HG03175 (cell line): Measurements from ENCODE around the gene NOSTRIN.

Source experiments
- ATAC-seq: cut with Tn5 transposase; IDR thresholded peaks from one replicate; pipeline ENCODE4 v1.9.1; 2021; ENCODE audit warnings: mild to moderate bottlenecking, moderate library complexity; ENCODE audit not compliant: unreplicated experiment

The NOSTRIN gene

DNA sequence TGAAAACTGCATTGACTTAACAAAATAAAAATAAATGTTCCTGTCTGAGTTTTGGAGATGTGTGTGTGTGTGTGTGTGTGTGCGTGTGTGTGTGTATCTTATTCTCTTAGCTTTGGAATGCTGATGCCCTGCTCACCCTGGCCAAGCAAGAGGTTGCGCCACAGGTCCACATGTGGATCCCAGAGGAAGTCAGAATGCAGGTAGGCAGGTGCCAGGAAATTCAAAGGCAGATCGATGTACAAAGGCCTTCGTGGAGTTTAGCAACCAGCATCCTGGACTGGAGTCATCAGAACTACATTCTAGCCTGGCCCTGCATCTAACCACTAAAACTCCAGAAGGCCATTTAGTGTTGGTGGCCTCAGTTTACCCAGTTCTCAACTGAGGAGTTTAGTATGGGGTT lies 111.1 kb downstream of the NOSTRIN start:
- no peak for ATAC-seq
